HepG2 (cell line): ENCODE data around the gene USP15.
"Not testable (repeated sequence)": the region's sequence is repeated elsewhere in the genome, so short reads cannot be mapped to it uniquely, and the experiment has no call there.

Experiments used
- CTCF ChIP-seq: sonication (generic); formaldehyde crosslinking; IDR thresholded peaks from 2 replicates; pipeline ENCODE4 v1.5.0; 2020; ENCODE audit warnings: mild to moderate bottlenecking, missing genetic modification reagents, moderate library complexity
- POLR2A ChIP-seq, 2 experiments: IDR thresholded peaks; 2 replicates each; pipeline ENCODE4 v1.6.1; 2011; ENCODE audit warnings: low read depth in 2 of 2, low read length in 2 of 2, mild to moderate bottlenecking in 1 of 2, moderate library complexity in 1 of 2; ENCODE audit not compliant: insufficient read depth in 1 of 2
- SMC3 ChIP-seq: IDR thresholded peaks from 2 replicates; pipeline ENCODE4 v1.6.1; 2011; ENCODE audit warnings: low read length, improper control_type of control experiment
- XRCC5 ChIP-seq: fragments of 200-400 bp; formaldehyde crosslinking; optimal IDR thresholded peaks from 2 replicates; pipeline ENCODE3; 2017; ENCODE audit warnings: mild to moderate bottlenecking, low read length
- ZNF282 ChIP-seq: fragments of 450-650 bp; IDR thresholded peaks from 2 replicates; pipeline ENCODE4 v1.6.1; 2018; ENCODE audit not compliant: partially characterized antibody

- TF ChIP-seq CTCF (CRISPR knock-in tag); POLR2A (IDR thresholded peaks at IDR 0.05; ENCODE audit: insufficient read depth in 1 of 2, low read depth in 2 of 2, low read length in 2 of 2); XRCC5; SMC3; ZNF282: not testable (repeated sequence)
Measured at GRCh38 chr12:62364697-62365096, 104.5 kb downstream of the USP15 start.
